ENCODE data around the gene IL34. TPM values are rescaled to one million over a fixed set of nuclear protein-coding genes. Genes with fewer than 3 reads are reported as not detected.
A peak's percentile ranks its signal among the peaks of the same experiment; 100 is the strongest.

The IL34 gene
- total RNA-seq, 1 donor from 2014 or later: 0.86 TPM

DNA sequence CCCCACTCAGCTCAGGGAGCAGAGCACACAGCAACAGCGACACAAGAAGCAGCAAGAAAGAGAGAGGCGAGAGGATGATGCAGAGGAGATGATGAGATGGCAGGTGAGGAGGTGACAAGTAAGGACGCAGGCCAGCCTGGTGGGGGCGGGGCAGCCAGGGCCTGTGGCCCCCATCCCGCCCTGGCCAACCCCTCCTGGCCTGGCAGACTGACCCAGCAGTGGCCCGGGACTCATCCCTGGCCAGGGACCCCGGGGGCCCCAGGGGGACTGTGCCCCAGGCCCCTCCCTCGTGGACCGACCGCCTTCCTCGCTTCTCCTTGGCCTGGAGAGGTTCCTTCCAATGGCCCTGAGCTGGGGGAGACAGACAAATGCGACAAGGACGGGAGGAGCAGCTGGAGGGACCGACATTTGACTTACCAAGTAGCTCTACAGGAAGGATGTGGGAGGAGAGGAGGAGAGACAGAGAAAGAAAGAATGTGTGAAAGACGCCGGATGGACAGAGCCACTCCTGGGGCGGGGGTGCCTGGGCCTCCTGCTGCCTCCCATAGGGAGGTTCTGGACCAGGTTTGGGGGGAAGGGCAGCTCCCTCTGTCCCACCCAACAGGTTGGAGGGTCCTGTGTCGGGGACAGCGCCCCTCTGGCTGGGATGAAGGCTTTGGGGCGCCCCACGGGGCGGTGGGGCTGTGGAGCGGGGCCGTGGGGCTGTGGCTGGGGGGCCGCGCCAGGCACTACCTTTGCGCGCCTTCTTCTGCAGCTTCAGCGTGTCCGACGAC lies 32.7 kb downstream of the IL34 start:
- TF ChIP-seq, protein P1, sequence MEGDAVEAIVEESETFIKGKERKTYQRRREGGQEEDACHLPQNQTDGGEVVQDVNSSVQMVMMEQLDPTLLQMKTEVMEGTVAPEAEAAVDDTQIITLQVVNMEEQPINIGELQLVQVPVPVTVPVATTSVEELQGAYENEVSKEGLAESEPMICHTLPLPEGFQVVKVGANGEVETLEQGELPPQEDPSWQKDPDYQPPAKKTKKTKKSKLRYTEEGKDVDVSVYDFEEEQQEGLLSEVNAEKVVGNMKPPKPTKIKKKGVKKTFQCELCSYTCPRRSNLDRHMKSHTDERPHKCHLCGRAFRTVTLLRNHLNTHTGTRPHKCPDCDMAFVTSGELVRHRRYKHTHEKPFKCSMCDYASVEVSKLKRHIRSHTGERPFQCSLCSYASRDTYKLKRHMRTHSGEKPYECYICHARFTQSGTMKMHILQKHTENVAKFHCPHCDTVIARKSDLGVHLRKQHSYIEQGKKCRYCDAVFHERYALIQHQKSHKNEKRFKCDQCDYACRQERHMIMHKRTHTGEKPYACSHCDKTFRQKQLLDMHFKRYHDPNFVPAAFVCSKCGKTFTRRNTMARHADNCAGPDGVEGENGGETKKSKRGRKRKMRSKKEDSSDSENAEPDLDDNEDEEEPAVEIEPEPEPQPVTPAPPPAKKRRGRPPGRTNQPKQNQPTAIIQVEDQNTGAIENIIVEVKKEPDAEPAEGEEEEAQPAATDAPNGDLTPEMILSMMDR (conservative IDR thresholded peaks at IDR 0.05; ENCODE audit: low read depth, low read length): no peak
- H3K4me3 ChIP-seq (ENCODE audit: low read depth, low read length): no peak overlapping the region
- DNase-seq (ENCODE audit: low read depth): no peak

GRCh38 chr16:70679671-70680494 lies 33.5 kb downstream of the IL34 start:
- no peak for DNase-seq (ENCODE audit: low read depth)
- H3K4me3 ChIP-seq (ENCODE audit: low read depth, low read length): no peak overlapping the region
- TF ChIP-seq, protein P1 (conservative IDR thresholded peaks at IDR 0.05; ENCODE audit: low read depth, low read length): peak; percentile 14

DNA sequence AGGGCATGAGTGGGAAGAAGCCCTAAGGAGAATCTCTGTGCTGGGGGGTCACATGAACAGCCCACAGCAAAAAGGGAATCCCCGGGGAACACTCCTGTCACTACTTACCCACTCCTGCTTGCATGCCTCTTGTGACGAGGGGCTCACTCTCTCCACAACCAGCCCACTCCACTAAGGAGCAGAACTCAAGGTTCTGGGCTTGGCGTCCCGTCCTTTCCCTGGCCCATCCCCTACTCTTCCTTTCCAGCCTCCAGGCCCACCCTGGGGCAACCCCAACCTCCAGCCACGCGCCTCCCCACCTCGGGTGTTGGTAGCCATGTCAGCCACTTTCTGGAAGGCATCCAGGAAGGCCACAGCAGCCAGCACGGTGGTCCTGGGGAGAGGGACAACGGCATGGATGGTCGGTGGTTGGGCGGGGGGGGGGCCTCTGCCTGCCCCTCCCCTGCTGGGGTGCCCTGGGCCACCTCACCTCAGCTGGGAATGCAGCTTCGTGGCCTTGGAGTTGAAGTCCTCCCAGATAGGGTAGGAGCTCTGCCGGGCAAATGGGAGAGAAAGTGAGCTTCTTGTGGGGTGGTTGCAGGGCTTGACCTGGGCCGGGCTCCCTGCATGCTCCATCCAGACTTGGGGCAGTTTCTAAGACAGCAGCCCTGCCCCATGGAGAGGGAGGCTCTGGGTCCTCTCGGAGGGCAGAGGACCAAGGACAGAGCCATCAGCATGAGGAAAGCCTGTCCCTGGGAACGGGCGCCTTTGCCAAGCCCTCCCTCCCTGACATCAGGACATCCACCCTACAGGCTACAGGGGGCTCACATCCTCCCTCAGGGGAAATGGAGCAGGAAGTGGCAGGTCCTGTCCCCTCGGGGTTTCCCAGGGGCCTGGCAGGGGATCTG lies 34.4 kb downstream of the IL34 start:
- no peak overlapping the region for H3K4me3 ChIP-seq (ENCODE audit: low read depth, low read length)
- no peak for DNase-seq (ENCODE audit: low read depth)
- TF ChIP-seq, protein P1 (conservative IDR thresholded peaks at IDR 0.05; ENCODE audit: low read depth, low read length): no peak

- TF ChIP-seq, protein P1 (conservative IDR thresholded peaks at IDR 0.05; ENCODE audit: low read depth, low read length): no peak
- DNase-seq (ENCODE audit: low read depth): no peak
- H3K4me3 ChIP-seq (ENCODE audit: low read depth, low read length): no peak overlapping the region
These were observed 35.3 kb downstream of the IL34 start for GRCh38 chr16:70681382-70682238.

- TF ChIP-seq, protein P1 (conservative IDR thresholded peaks at IDR 0.05; ENCODE audit: low read depth, low read length): peak; percentile 12
- DNase-seq (ENCODE audit: low read depth): no peak
- H3K4me3 ChIP-seq (ENCODE audit: low read depth, low read length): no peak overlapping the region
These were observed 36.1 kb downstream of the IL34 start for GRCh38 chr16:70682239-70683145.
